DMS79 treated with DMSO at 0.1 percent for 48 hours (cell line): ENCODE results near the gene XDH.

Experiments
- DNase-seq: peaks from one replicate; lab custom pipeline; 2025; lab: John Stamatoyannopoulos, UW

Gene XDH

DNA sequence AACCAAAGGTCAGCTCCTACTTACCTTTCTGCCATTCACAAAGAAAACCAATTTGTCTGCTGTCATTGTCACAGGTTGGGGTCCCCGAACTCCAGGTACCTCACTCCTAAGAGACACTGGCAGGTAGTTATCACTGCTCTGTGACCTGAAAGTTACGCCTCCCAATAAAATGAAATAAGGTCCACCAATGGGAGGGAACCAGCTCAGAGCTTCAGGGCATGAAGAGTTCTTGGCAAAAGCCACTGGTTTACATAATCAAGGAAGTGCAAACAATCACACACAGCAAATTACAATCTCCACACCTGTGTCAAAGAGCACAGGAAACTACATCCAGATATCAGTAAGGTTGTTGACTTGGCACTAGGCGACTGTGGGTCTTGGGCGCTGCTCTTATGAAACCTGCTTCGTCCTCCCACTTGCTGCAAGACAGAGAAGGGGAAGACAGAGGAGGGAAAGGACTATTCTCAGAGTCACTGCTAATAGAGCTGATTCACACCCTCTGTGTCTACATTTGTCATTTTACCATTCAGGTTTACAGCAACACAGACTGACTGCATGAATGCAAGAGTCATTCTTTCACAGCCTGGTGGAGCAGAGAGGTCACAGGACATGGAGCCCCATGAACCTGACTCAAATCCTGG lies at the start of gene XDH:
TSS of gene XDH (minus strand) at position 142 of the 641 bp plus-strand sequence. CDS start at position 66, 76 bp downstream.
- no peak for DNase-seq

DNA sequence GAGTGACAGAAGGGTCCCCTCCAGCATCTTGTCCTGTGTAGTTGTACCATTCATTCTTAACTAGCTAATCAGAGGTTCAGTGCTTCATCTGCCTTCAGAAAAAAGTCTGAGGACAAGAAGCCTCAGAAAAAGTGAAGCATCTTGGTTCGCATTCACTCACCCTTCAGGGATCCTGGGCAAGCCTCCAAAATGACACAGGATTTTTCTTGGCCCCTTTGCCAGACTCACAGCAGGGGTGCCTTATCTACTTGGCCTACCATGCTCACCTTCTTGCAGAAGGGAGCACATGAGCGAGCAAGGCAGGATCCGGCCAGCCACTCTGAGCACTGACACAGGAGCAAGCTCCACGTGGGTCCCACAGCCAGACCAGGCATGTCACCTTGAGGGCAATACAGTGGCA lies 43.1 kb upstream of the XDH start:
- no peak for DNase-seq

DNA sequence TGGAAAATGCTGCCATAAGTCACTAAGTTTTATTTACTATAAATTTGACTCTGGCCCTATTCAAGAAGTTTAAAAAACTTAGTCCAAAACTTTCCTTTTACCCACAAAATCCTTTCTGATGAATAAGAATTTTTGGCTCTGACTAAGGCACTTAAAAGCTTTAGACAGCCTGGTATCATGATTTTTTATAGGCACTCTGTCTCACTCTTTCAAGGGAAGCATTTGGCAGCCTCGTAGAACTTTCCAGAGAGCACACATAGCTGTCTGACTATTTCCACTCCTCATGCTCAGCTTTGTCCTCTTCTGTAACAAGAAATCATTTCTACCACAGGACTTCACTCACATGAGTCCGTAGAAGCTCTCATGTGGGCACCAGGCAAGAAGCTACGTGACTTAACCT lies 32.3 kb upstream of the XDH start:
- DNase-seq: no peak

DNA sequence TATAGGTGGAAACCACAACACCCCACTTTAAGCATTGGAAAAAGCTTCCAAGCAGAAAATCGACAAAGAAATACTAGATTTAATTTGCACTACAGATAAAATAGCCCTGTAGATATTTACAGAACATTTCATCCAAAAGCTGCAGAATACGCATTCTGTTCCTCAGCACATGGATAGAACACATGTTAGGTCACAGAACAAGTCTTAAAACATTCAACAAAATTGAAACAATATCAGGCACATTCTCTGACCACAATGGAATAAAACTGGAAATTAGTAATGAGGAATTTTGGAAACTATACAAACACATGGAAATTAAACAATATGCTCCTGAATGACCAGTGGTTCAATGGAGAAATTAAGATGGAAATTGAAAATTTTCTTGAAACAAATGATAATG lies 27.8 kb upstream of the XDH start:
- DNase-seq: no peak

DNA sequence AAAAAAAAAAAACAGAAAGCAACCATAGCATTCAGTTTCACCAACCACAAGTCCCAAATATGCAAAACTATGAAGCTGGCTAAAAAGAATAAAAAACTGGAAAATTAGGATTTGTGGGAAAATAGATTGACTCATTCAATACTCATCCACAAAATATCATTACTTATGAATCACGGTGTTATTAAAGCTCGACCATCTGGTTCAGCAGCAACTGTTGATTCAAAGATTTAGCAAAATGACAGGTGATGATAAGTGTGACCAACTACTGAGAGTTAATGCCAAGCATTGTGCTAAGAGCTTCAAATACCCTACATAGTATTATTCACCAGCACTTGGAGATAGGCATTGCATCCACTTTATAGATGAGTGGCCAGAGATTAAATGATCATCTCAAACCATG lies 26.2 kb upstream of the XDH start:
- no peak for DNase-seq

DNA sequence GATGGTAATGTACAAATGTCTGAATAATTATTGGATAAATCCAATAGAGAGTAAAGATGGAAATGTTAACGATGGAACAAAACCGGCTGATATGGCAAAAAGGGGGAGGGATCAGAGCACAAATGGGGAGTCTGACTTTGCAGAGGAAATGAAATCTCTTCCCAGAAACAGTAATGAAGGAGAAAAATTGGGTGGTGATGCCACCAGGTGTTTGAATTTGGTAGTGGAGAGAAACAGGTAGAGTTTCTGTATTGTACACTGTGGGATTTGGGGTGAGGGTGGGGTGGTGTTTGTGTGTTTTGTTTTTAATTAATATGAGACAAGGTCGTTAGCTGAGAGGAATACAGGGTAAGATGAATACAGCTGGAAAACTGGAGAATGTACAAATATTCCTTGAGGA lies 20.4 kb upstream of the XDH start:
- DNase-seq: no peak

DNA sequence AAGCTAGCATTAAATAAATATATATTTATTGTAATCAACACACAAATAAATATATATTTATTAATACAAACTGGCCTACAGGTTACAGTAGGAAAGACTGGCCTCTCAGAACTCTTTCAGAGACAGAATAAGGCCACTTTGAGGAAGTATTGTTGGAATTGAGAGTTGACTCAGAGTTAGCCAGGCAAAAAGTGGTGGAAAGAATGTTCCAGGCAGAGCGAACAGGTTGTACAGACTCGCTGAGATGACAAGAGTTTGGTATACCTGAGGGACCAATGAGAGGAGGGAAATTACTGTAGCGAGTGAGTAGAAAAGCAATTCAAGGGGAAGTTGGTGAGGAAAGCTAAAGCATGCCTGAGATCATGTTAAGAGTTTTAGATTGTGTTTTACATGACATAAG lies 19.0 kb upstream of the XDH start:
- no peak for DNase-seq

DNA sequence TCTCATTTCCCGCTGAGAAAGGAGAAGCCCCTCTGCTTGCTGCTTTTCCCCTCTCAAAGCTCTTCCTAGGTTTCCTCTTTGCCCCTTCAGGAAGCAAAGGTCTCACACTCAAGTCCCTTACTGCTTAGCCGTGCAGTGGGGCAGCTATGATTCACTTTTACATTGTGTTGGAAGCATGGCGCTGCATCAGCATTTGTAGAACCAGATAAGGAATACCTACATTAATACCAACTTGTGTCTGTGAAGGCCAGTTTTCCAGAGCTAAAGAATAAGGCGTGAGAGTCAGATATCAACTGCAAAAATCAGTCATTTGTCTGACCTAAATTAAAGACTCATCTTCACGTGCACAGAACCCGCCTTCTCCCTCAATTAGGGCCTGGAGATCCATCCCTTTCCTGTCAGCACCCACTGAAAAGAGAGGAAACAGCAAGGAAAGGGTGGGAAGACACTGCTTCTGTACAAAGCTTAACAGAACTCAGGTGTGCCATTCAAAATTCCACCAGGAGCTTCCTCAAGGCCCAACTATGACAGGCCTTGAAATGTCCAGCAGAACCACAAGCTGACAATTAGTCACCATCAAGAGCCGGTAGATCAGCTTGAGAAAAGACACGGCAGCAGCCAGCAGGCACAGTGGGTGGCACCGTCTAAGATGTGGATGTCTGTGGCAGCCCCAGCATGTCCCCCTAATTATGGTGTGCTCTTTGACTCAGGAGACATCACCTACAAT lies 16.1 kb upstream of the XDH start:
- no peak for DNase-seq

DNA sequence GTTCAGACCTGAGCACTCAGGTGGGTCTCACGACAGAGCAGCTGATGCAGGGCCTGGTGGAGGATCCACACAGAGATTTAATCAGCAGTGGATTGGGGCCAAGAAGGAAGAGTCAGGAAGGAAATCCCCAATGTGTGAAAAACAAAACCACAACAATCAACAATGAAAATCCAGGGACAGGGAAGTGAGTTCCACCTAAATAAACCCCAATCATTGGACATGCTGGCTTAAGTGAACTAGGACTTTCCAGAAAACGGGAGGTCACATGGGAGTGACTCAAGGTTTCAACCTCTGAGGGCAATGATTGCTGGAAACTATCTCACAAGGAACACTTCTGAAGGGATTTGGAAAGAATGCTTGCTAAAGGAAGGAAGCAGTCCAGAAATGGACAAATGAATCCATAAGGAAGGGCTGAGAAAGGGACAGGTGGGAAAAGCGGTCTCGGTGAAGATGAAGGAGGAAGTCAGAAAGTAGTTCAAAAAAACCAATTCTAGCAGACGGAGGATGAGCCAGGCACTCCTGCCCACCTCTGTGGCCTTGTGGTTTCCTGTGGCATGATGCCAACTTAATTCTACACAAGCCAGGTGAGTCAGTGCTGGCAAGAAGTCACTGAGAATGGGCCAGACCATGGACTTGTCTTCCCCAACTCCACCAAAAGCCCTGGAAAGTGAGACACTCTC lies 15.4 kb upstream of the XDH start:
- DNase-seq: no peak

DNA sequence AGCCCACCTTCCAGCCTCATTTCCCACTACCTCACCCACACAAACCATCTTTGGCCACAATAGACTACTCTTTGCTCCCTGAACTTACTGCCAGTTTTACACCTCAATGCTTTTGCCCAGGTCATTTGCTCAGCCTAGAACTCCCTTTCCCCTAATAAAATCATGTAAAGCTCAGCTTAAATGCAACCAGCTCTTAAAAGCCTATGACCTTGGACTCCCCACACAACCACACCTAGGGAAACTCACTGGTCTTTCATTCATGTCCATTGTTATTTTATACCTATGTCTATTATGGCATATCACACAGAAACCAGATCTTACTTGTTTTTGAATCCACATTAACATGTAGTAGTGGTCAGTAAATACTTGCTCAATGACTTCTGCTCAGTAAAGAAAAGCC lies 14.5 kb upstream of the XDH start:
- DNase-seq: no peak

DNA sequence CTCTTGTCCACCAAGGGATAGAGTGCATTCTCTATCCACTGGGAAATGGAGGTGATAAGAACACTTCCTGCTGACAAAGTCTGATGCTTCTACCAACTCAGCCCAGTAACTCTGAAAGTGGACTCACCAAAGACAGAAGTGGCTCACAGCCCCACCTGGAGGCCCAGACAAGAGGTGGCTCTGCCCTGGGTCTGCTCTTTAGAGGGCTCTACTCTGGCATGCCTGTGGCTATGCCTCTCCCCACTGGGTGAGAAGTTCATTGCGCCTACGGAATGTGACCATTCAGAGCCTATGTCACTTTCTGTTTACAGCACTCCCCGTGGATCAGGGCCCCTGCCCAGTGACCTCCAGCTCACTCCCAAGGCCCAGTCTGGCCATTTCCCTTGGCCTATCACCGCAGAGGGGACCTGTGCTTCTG lies 13.5 kb upstream of the XDH start:
- no peak for DNase-seq

DNA sequence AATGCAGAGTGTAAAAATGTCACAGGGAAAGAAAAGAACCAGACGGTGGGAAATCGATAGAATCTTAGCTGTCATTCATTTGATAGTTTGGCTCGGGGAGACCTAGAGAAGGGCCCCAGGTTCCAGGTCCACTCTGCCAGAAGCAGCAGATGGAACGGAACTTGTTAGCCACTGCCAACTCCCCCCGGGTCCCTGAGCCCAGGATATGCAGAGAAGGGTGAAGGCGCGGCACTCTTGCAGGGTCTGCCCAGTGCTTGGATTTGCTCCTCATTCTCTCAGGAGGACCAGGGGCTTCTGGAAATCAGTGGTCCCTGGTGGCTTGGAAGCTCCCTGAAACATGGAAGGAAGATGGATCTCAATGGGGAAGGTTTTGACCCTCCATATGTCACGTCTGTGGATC lies 11.6 kb upstream of the XDH start:
- DNase-seq: no peak

DNA sequence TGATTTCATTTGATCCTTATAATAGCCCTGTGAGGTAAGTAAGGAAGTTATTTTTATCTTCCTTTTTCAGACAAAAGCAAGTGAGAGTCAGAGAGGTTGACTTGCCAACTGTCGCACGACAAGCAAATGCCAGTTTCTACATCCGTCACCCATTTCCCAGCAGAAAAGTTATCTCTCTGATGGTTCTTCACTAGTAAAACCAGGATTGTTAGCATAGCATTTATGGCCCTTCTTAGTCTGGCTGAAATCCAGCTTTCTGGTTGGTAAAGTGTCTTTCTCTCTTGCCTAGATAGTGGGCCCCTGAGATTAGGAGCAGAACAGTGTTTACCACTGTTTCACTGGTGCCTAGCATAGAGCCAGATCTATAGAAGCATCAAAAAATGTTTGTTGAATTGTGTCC lies 7.1 kb upstream of the XDH start:
- no peak for DNase-seq

DNA sequence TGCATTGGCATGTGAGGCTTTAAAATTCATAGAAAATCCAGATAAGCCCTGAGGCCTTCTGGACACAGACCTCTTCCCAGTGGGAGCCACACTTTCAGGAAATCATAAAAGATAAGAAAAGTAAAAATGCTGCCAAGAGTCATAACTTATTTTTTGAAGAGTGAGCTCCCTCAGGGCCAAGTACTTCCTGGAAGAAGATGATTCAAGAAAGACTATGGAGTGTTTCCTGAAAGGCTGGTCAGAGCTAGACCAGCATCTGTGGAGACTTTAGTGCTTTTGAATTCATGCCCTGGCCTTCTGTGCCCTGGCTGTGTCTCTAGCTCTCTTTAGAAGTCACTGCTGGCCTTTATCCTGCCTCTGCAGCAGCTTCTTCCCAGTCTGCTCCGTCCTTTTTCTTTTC lies 6.4 kb upstream of the XDH start:
- no peak for DNase-seq

DNA sequence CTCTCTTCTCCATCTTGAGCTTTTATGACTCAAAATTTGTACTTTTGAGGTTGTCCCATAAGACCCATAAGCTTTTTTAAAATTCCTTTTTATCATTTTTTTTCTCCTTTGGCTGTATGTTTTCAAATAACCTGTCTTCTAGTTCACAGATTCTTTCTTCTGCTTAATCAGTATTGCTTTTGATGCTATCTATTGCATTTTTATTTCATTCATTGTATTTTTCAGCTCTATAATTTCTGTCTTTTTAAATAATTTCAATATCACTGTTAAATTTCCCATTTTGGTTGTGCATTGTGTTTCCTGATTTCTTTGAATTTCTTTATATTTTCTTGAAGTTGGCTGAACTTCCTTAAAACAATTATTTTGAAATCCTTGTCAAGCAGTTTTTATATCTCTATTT lies 4.8 kb upstream of the XDH start:
- no peak for DNase-seq

DNA sequence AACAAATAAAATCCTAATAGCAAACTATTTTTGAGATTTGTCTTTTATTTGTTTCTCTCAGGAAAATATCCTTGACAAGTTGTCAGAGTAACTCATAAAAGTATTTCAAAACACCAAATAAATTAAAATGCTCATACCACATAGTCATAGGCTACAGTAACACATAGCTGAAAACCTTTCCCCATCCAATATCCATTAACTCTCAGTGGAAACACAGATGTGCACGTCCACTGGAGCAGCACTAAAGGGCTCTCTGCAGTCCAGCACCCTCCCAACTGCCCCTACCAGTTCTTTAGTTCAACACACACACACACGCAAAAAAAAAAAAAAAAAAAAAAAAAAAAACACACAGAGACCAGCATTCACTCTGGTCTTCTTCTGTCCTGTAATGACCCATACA lies 879 bp upstream of the XDH start:
- DNase-seq: no peak

DNA sequence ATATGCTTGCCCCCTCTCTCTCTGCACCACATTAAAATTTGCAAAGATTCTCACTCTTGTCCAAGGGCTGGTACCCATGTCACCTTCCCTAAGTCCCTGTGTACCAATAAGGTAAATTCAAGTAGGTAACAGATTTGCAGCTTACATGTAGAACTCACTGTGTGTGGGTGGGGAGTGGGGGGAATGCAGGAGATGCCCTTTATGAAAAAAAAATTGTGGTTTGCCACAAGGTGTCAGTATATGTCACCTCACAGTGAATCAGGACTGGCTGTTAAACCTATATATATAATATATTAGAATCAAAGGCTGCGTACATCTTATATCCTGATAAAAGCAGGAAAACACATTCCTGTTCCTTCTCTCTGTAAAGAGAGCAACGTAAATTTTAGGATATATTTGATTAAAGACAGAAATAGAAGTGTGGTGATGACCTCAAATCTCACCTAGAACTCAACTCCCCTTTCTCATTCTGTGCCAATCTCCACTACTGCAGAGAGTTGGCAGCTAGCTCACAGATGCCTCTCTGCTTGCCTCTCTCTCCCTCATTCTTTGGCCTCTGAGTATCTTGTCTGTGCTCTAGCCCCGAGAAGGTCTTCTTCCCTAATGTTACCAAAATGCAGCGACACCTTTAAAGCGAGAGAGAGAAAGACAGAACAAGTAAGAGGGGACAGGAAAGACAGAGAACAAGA lies 536 bp downstream of the XDH start:
- no peak for DNase-seq

DNA sequence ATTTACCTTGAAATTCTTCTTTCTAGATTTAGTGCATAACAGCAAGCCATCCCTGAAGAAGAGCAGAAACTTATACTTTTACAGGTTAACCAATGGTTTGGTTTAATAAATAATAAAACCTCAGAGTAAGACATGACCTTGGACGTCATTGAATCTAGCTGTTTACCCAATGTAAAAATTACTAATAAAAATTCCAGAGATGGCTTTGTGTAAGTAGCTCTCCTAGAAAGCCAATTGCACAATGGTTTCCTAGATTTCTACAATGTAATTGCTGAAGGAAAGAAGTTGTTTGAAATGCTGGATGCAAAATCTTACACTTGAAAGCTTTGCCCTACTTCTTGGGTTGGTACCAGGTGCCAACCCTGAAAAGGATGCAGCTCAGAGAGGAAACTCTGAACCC lies 1.5 kb downstream of the XDH start:
- no peak for DNase-seq

DNA sequence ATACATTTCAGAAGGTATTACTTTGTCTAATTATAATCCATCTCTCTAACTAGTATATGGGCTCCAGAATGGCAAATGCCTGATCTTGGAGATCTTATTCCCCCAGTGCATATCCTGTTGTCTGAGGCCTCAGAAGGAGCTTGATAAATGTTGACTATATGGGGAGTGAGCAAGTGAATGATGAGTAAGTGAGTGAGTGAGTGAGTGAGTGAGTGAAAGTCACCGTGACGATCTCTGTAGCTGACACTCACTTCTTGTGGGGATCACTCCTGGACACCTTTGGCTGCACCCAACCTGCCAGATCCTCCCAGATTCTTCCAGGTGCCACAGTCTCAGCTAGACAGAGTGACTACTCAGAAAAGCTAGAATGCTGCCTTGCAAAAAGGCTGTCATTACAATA lies 2.8 kb downstream of the XDH start:
- DNase-seq: no peak

DNA sequence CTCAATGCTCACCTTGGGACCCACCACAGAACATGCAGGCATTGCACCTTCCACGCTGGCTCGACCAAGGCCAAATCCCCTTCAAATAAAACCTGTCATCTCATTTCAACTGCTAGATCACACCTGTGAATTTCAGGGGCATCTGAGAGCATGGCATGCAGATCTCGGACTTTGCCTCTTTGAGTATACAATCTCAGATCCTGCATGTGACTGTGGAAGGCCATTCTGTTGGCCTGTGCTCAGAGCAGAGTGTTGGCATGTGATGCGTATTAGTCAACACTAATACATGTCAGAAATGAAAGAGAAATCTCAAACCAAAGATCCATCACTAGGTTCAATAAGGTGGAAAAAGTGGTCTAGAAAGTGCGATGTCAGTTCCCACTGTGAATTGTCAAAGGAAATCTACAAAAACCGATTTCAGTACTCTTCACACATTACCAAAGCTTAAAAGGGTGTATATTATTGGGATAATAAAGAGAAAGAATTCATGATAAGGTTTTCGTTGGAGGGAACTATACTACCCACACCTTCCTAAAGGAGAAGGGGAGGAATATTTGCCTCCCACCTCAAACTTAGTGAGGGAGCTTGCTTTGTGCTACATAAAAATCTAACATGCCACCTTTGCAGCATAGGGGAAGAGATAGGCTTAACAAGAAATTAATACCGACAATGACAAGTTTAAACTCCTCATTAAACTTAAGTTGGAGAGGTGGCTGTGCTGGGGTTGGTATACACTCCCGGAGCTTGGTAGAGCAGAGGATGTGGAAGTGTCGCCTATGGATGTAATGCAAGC lies 7.8 kb downstream of the XDH start:
- DNase-seq: no peak

DNA sequence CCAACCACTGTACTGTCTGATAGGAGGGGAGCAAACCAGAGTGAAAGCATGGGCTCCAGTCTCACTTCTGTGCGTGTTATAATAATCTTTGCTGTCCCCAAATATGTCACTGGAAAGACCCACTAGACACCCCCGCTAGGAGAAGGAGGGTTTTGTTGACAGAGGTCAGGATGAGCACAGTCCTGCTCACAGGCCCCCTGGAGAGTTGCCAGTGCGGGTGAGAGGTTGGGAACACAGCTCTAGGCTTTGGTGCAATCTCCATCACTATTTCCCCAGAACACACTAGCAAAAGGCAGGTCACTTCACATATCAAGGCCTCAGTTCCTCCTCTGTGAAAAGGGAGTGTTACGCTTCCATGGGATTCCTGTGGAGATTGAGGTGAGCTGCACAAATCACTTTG lies 9.7 kb downstream of the XDH start:
- DNase-seq: no peak

DNA sequence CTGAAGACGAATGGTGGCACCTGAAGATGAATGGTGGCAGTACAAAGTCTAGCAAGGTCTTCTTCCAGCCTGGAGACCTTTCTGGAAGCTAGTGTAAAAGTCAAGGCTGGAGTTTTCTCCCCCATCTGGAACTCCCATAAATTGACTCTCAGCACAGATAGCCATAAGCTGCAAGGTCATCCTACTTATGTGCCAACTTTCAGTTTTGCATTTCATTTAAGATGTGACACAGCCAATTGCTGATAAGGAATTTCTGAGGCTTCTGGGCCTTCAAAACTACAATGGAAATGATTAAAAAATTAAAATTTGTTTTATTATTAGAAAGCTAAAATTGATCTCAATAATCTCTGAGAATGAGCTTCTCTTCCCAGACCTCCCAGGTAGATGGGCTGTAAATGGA lies 10.2 kb downstream of the XDH start:
- DNase-seq: no peak
